Parietal lobe (tissue), 2 donors: Measurements from ENCODE around the gene ALOX12B. TPM values are rescaled to one million over a fixed set of nuclear protein-coding genes. Genes with fewer than 3 reads are reported as not detected.

Source experiments
- small RNA-seq: library from RNA; depleted of rRNA; stranded (forward); fragments of <200 nt; gene quantifications from one replicate; pipeline ENCODE3, GENCODE V24; 2014; ENCODE audit warnings: low replicate concordance
- total RNA-seq: library from RNA; depleted of rRNA; stranded (reverse); fragments of >200 nt; gene quantifications from one replicate; pipeline ENCODE4 v1.2.3, GENCODE V29; 2014

The ALOX12B gene
- total RNA-seq: 0.63 TPM

DNA sequence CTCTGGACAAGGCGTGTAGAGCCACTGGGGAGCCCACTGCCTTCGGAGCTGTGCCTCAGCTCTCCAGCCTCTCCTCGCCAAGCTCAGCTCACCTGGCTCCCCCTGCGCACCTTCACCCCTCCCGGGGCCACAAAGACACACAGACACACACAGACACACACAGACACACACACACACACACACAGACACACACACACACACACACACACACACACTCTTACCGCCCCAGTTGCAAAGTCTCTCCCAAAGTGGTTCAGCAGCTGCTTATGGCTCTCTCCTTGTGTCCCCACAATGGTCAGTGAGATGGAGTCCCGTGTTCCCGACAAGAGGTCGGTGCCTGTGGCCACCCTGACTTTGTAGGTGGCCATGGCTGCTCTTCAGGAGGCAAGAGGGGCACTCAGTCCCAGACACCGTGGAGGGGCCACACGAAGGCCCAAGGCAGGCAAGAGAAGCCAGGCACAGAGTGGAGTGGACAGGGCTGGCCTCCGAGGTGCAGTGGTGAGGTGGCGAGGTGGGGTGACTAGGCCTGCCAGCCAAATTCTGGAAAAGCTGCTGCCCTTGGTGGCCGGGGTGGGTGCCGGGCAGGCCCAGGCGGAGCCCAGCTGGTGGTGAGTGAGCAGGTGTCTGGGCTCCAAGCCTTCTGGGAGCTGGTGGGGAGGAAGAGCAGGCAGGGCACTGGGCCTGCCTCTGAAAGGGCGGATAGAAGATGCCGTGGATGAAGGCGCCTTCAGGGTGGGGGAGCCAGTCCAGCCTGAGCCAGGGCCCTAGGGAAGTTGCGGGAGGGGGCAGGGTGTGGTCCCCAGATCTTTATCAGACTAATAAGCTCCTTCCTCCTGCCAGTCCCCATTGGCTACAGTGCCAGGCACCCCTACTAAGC lies at the start of gene ALOX12B:
Gene ALOX12B (minus strand): TSS at position 642 of the 877 bp plus-strand sequence. CDS start 274 bp downstream, at position 368.

GRCh38 chr17:8123695-8124349 lies 36.3 kb upstream of the ALOX12B start, which contains the start of gene HES7:
HES7 (minus strand) TSS chr17:8124106; CDS start chr17:8124084, 22 bp downstream.

GRCh38 chr17:8117980-8118768 lies 30.7 kb upstream of the ALOX12B start, which contains the start of gene ALOXE3:
ALOXE3 (minus strand) TSS chr17:8118514; CDS start chr17:8117990, 524 bp downstream.

DNA sequence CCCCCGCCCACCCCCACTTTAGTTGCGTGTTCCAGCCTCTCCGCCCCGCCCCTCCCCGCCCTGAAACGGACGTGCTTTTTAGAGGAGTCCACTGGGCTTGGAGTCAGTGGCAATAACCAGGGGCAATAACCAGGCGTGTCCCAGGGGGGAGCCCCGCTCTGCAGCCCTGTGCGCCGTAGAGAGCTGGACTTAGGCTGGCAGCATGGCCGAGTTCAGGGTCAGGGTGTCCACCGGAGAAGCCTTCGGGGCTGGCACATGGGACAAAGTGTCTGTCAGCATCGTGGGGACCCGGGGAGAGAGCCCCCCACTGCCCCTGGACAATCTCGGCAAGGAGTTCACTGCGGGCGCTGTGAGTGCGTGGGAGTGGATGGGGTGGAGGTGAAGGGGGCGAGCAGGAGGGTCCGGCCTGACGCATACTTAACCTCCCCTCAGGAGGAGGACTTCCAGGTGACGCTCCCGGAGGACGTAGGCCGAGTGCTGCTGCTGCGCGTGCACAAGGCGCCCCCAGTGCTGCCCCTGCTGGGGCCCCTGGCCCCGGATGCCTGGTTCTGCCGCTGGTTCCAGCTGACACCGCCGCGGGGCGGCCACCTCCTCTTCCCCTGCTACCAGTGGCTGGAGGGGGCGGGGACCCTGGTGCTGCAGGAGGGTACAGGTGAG lies 48.4 kb downstream of the ALOX12B start, which contains the start of gene ALOX15B:
Gene ALOX15B (plus strand): TSS at position 106 of the 657 bp plus-strand sequence. CDS start 97 bp downstream, at position 203.

Small RNA genes lying within 50 kb of the gene (small RNA-seq; reads per million reads assigned to genes)
- gene MIR4314: not detected

Other genes with a start within 250 kb of the ALOX12B start
- 1.9 TPM for gene TMEM88, start 232.7 kb downstream of the ALOX12B start, total RNA-seq
- 24.1 TPM for gene NAA38, start 230.2 kb downstream of the ALOX12B start, total RNA-seq
- 18.2 TPM for gene CYB5D1, start 229.7 kb downstream of the ALOX12B start, total RNA-seq
- 496 TPM for gene CHD3, start 198.9 kb downstream of the ALOX12B start, total RNA-seq
- gene RNF227, start 171.4 kb downstream of the ALOX12B start, total RNA-seq: 7.5 TPM
- 7.5 TPM for gene KCNAB3, start 157.9 kb downstream of the ALOX12B start, total RNA-seq
- gene TRAPPC1, start 155.8 kb downstream of the ALOX12B start, total RNA-seq: 32.2 TPM
- gene CNTROB, start 155.5 kb downstream of the ALOX12B start, total RNA-seq: 46.0 TPM
- not detected for gene GUCY2D, start 85.1 kb downstream of the ALOX12B start, total RNA-seq
- gene ALOX15B, start 48.7 kb downstream of the ALOX12B start, total RNA-seq: not detected
- gene ALOXE3, start 30.8 kb upstream of the ALOX12B start, total RNA-seq: 0.63 TPM
- 1.9 TPM for gene HES7, start 36.4 kb upstream of the ALOX12B start, total RNA-seq
- 16.6 TPM for gene PER1, start 64.7 kb upstream of the ALOX12B start, total RNA-seq
- 40.7 TPM for gene VAMP2, start 75.2 kb upstream of the ALOX12B start, total RNA-seq
- gene TMEM107, start 88.7 kb upstream of the ALOX12B start, total RNA-seq: 17.5 TPM
- gene BORCS6, start 102.5 kb upstream of the ALOX12B start, total RNA-seq: 4.1 TPM
- 10.0 TPM for gene AURKB, start 122.9 kb upstream of the ALOX12B start, total RNA-seq
- gene CTC1, start 160.3 kb upstream of the ALOX12B start, total RNA-seq: 36.0 TPM
- 35.1 TPM for gene PFAS, start 161.6 kb upstream of the ALOX12B start, total RNA-seq
- 5.6 TPM for gene RANGRF, start 201.0 kb upstream of the ALOX12B start, total RNA-seq
- 0.31 TPM for gene SLC25A35, start 207.7 kb upstream of the ALOX12B start, total RNA-seq
- gene ARHGEF15, start 222.5 kb upstream of the ALOX12B start, total RNA-seq: 0.63 TPM